HCT116 (cell line): Measurements from ENCODE around the gene GAREM2. TPM values are rescaled to one million over a fixed set of nuclear protein-coding genes. Genes with fewer than 3 reads are reported as not detected.

Experiments
- ATAC-seq: fragments of 200-7000 bp; cut with Tn5 transposase; 2 replicates; pipeline ENCODE4 v1.9.1; 2020; ENCODE audit warnings: mild to moderate bottlenecking, moderate library complexity
- Bru-seq: library from RNA; stranded (reverse); fragments of 400-500 nt; gene quantifications from one replicate; lab custom pipeline; 2021; lab: Mats Ljungman, UMichigan
- BruChase-seq, 2 experiments: library from RNA; stranded (reverse); fragments of 400-500 nt; gene quantifications; one replicate each; lab custom pipeline; 2021; lab: Mats Ljungman, UMichigan
- BruUV-seq: library from RNA; stranded (reverse); fragments of 400-500 nt; replicated peaks from 2 replicates; lab custom pipeline; 2021; lab: Mats Ljungman, UMichigan
- CTCF ChIA-PET: fragments of 300-600 bp; sonication (Branson Sonifier 250); formaldehyde crosslinking; loops from one replicate; lab custom pipeline; 2021; ENCODE audit warnings: antibody characterized with exemption; lab: Charles Lee
- POLR2A ChIA-PET: fragments of 300-600, 350-600 bp; sonication (Branson Sonifier 250); formaldehyde crosslinking; loops from one replicate; lab custom pipeline; 2021; ENCODE audit warnings: antibody characterized with exemption; lab: Charles Lee
- RAD21 ChIA-PET, 2 experiments: fragments of 300-600 bp; sonication (Branson Sonifier 250); formaldehyde crosslinking; loops; one replicate each; lab custom pipeline; 2023; ENCODE audit warnings: low total read pairs in 2 of 2; ENCODE audit not compliant: uncharacterized antibody in 2 of 2, unreplicated experiment in 2 of 2, low non-redundant PET in 1 of 2; lab: Charles Lee
- DNase-seq: peaks from one replicate; pipeline ENCODE4 v3.0.0-alpha.2; 2010; ENCODE audit warnings: low read depth, low spot score
- H2AFZ ChIP-seq: fragments of 200-600 bp; shearing (Covaris generic), sonication (generic); 2 replicates; pipeline ENCODE4 v1.6.1; 2017; ENCODE audit warnings: low read depth, mixed run types, mixed read lengths, antibody characterized with exemption, low read length; ENCODE audit not compliant: poor library complexity, severe bottlenecking
- H3K27ac ChIP-seq: 2 replicates; pipeline ENCODE4 v1.5.1; 2012; ENCODE audit warnings: low read depth, low read length
- H3K27me3 ChIP-seq: fragments of 200-600 bp; sonication (generic); 2 replicates; pipeline ENCODE4 v1.6.1; 2016; ENCODE audit warnings: mixed run types, low read length, mixed read lengths; ENCODE audit not compliant: insufficient read depth
- H3K36me3 ChIP-seq, 2 experiments: fragments of 200-500 bp in 1 of 2; fragments of 200-600 bp in 1 of 2; sonication (Bioruptor generic) in 1 of 2; sonication (generic) in 1 of 2; 2 replicates each; pipeline versions ENCODE4 v1.5.1 to v1.6.1; 2014 to 2016; ENCODE audit warnings: low read length in 2 of 2, inconsistent platforms in 1 of 2, mixed read lengths in 1 of 2, mixed run types in 1 of 2; ENCODE audit not compliant: insufficient read depth in 2 of 2, control insufficient read depth in 1 of 2
- H3K4me1 ChIP-seq, 2 experiments: fragments of 200-600 bp in 1 of 2; sonication (generic) in 1 of 2; 2 replicates each; pipeline versions ENCODE4 v1.5.1 to v1.6.1; 2012 to 2017; ENCODE audit warnings: low read length in 2 of 2, inconsistent platforms in 1 of 2, mild to moderate bottlenecking in 1 of 2, mixed read lengths in 1 of 2, mixed run types in 1 of 2, moderate library complexity in 1 of 2; ENCODE audit not compliant: insufficient read depth in 2 of 2, control insufficient read depth in 1 of 2
- H3K4me2 ChIP-seq: fragments of 200-600 bp; sonication (generic); 2 replicates; pipeline ENCODE4 v1.6.1; 2017; ENCODE audit warnings: mixed run types, low read length, mixed read lengths
- H3K4me3 ChIP-seq, 2 experiments: fragments of 200-600 bp in 1 of 2; sonication (generic) in 1 of 2; replicated peaks in 1 of 2; 2 replicates each; pipeline ENCODE4 v1.5.1; 2011 to 2016; ENCODE audit warnings: low read length in 2 of 2, control low read depth in 1 of 2, low read depth in 1 of 2, mild to moderate bottlenecking in 1 of 2, mixed read lengths in 1 of 2, mixed run types in 1 of 2
- H3K79me2 ChIP-seq: fragments of 200-600 bp; sonication (generic); 2 replicates; pipeline ENCODE4 v1.6.1; 2017; ENCODE audit warnings: mild to moderate bottlenecking, mixed run types, low read length, moderate library complexity, mixed read lengths; ENCODE audit not compliant: insufficient read depth
- H3K9ac ChIP-seq: fragments of 200-600 bp; sonication (generic); 2 replicates; pipeline ENCODE4 v1.6.1; 2016; ENCODE audit warnings: low read length, mixed read lengths
- H3K9me2 ChIP-seq: fragments of 200-600 bp; sonication (generic), shearing (Covaris generic); 2 replicates; pipeline ENCODE4 v1.6.1; 2017; ENCODE audit warnings: mixed run types, mild to moderate bottlenecking, moderate library complexity; ENCODE audit not compliant: insufficient read depth
- H3K9me3 ChIP-seq, 2 experiments: fragments of 200-500 bp in 1 of 2; fragments of 200-600 bp in 1 of 2; sonication (Bioruptor generic) in 1 of 2; sonication (generic) in 1 of 2; 2 replicates each; pipeline ENCODE4 v1.6.1; 2014 to 2017; ENCODE audit warnings: low read length in 2 of 2, mixed read lengths in 2 of 2, inconsistent platforms in 1 of 2, low read depth in 1 of 2, mild to moderate bottlenecking in 1 of 2, mixed run types in 1 of 2, moderate library complexity in 1 of 2; ENCODE audit not compliant: control insufficient read depth in 1 of 2, insufficient read depth in 1 of 2
- H4K20me1 ChIP-seq: fragments of 200-600 bp; sonication (generic), shearing (Covaris generic); 2 replicates; pipeline ENCODE4 v1.6.1; 2017; ENCODE audit warnings: mixed run types, mild to moderate bottlenecking, moderate library complexity; ENCODE audit not compliant: insufficient read depth
- POLR2A ChIP-seq: IDR thresholded peaks from 2 replicates; pipeline ENCODE4 v1.7.0; 2011; ENCODE audit warnings: borderline replicate concordance; ENCODE audit not compliant: insufficient read depth, insufficient read length; ENCODE audit errors: extremely low read depth
- POLR2AphosphoS5 ChIP-seq: IDR thresholded peaks from 2 replicates; pipeline ENCODE4 v1.6.1; 2011; ENCODE audit warnings: mild to moderate bottlenecking, low read depth, low read length, moderate library complexity
- SIN3A ChIP-seq: IDR thresholded peaks from 2 replicates; pipeline ENCODE4 v1.6.1; 2012; ENCODE audit warnings: low read depth
- SP1 ChIP-seq: IDR thresholded peaks from 2 replicates; pipeline ENCODE4 v1.6.1; 2012; ENCODE audit warnings: low read depth
- ZFX ChIP-seq: fragments of 450-650 bp; IDR thresholded peaks from 2 replicates; pipeline ENCODE4 v1.6.1; 2017
- ZNF274 ChIP-seq: fragments of 200-500 bp; sonication (Bioruptor generic); IDR thresholded peaks from 2 replicates; pipeline ENCODE4 v1.6.1; 2014; ENCODE audit warnings: mild to moderate bottlenecking, low read depth, low read length, inconsistent platforms
- intact Hi-C: fragments of 100-400 bp; cut with micrococcal nuclease; formaldehyde crosslinking; loops from 2 replicates; pipeline ENCODE4 v1.10.0; 2022
- long read RNA-seq: library from polyadenylated mRNA; unstranded; transcript quantifications from one replicate; pipeline ENCODE4 v2.0.0, GENCODE V29; 2021; ENCODE audit not compliant: unreplicated experiment
- polyA plus RNA-seq: library from polyadenylated mRNA; unstranded; fragments of >200 nt; gene quantifications from 2 replicates; pipeline ENCODE4 v1.2.1, GENCODE V29; 2012; ENCODE audit warnings: missing spikeins
- total RNA-seq: library from RNA; stranded (reverse); gene quantifications from one replicate; pipeline ENCODE4 v1.2.1, GENCODE V29; 2021; ENCODE audit not compliant: unreplicated experiment
- TF ChIP-seq, protein P1 (sequence below): IDR thresholded peaks from 2 replicates; pipeline ENCODE4 v1.6.1; 2012

GAREM2 gene
- 13.3 TPM for total RNA-seq
- 6.6 and 8.4 TPM in 2 replicates for polyA plus RNA-seq
- percentile 55 among the genes with signal in this experiment for Bru-seq, nascent RNA
- percentile 72 among the genes with signal in this experiment for BruChase-seq, experiment 1, labeled RNA remaining after a 6-hour chase
- BruChase-seq, experiment 2, labeled RNA remaining after a 2-hour chase, result percentile 59 among the genes with signal in this experiment
- long read RNA-seq, full-length matches to known transcripts, result 1 of 50 reads
- long read RNA-seq, partial matches to known transcripts, result 15 of 50 reads
- long read RNA-seq, other reads (novel, unspliced or antisense), result 34 of 50 reads

GRCh38 chr2:26172871-26173775, at the start of gene GAREM2:
TSS of gene GAREM2 (plus strand) at chr2:26173088. CDS start at chr2:26173221, 133 bp downstream.
- H3K9me2 ChIP-seq, result no peaks in the 10 kb centered on the region
- ChIA-PET CTCF (no interaction called here), RAD21 (interaction anchor here in 1 of 2 experiments (0.7 kb wide), 1 partner anchor 158 kb away, joined by 4 read pairs; no protein-coding TSS in a partner anchor), POLR2A (no interaction called here)
- peak within 1 kb of the TSS; percentile 86 for H3K4me2 ChIP-seq
- no peaks in the 10 kb centered on the region for H3K36me3 ChIP-seq
- DNase-seq, result no peak
- H3K27me3 ChIP-seq, result no peaks in the 10 kb centered on the region
- no TSS peak for BruUV-seq
- no peak for TF ChIP-seq SP1
- peak; percentile 31; the same call in 1 of the 2 replicates for TF ChIP-seq POLR2AphosphoS5
- TF ChIP-seq ZFX, result peak; percentile 82; the same call in 1 of the 2 replicates
- no peak for TF ChIP-seq ZNF274
- TF ChIP-seq POLR2A, result peak; percentile 37
- TF ChIP-seq, protein P1, sequence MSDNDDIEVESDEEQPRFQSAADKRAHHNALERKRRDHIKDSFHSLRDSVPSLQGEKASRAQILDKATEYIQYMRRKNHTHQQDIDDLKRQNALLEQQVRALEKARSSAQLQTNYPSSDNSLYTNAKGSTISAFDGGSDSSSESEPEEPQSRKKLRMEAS, result 0 out of 2 replicates have a peak, but pooled peaks have one; percentile 6
- no peak for TF ChIP-seq SIN3A
- H3K79me2 ChIP-seq, result peaks cover 6% of the 10 kb centered on the region; the same call in 1 of the 2 replicates
- peak within 1 kb of the TSS; percentile 64; the same call in 1 of the 2 replicates for H3K27ac ChIP-seq
- no peaks in the 10 kb centered on the region for H4K20me1 ChIP-seq
- H3K9ac ChIP-seq, result peak within 1 kb of the TSS; percentile 74
- H3K9me3 ChIP-seq, result no peaks in the 10 kb centered on the region
- intact Hi-C loops, result no loop called here
- H3K4me3 ChIP-seq, result peak within 1 kb of the TSS; percentile 60 to 66
- H3K4me1 ChIP-seq, result peaks cover 0 to 12% of the 10 kb centered on the region in 2 experiments; a peak in 1 of 4 replicates
- peak; percentile 56 for ATAC-seq
- H2AFZ ChIP-seq, result peak within 1 kb of the TSS; percentile 22
